Omental fat pad (tissue), 4 donors: ENCODE results near the gene ERICH6. TPM values are rescaled to one million over a fixed set of nuclear protein-coding genes. Genes with fewer than 3 reads are reported as not detected.

Experiments used
- ATAC-seq: fragments of 150-250 bp; one replicate; pipeline ENCODE4 v1.9.1; 2016; ENCODE audit warnings: mild to moderate bottlenecking, moderate library complexity; ENCODE audit not compliant: low FRiP score
- DNase-seq: peaks from one replicate; pipeline ENCODE4 v3.0.0-alpha.2; 2019; ENCODE audit warnings: low spot score
- total RNA-seq, 4 donors: library from RNA; depleted of rRNA; stranded (reverse); fragments of >200 nt; gene quantifications; one replicate each; pipeline ENCODE4 v1.1.0, GENCODE V29; 2016
- TF ChIP-seq, protein P1 (sequence below), 3 donors: fragments of 450-650 bp; IDR thresholded peaks; one replicate each; pipeline ENCODE4 v1.5.1; 2016 to 2017; ENCODE audit warnings: antibody characterized with exemption in 3 of 3, mild to moderate bottlenecking in 3 of 3, moderate library complexity in 2 of 3

ERICH6 gene
- total RNA-seq, 4 donors from 2014 or later, result not detected

DNA sequence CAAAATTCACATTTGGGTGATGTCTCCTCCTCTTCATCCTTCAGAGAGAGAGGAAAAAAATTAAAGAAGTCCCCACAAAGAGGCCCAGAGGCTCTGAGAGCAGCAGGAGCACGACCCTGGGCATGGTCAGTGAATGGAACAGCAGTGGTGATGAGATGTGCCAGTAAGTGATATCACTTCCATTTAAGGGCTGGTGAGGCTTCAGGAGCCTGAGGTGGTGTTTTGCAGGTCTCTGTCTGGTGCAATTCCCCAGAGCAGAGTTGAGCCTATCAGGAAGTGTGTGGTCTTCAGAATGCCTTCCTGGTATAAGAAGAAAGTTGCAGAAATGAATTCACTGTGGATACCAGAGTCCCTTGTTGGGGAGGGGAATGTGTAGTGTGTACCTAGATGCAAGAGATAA is 21.4 kb downstream of the ERICH6 start:
- DNase-seq (no peak), ATAC-seq (no peak)
- TF ChIP-seq, protein P1, sequence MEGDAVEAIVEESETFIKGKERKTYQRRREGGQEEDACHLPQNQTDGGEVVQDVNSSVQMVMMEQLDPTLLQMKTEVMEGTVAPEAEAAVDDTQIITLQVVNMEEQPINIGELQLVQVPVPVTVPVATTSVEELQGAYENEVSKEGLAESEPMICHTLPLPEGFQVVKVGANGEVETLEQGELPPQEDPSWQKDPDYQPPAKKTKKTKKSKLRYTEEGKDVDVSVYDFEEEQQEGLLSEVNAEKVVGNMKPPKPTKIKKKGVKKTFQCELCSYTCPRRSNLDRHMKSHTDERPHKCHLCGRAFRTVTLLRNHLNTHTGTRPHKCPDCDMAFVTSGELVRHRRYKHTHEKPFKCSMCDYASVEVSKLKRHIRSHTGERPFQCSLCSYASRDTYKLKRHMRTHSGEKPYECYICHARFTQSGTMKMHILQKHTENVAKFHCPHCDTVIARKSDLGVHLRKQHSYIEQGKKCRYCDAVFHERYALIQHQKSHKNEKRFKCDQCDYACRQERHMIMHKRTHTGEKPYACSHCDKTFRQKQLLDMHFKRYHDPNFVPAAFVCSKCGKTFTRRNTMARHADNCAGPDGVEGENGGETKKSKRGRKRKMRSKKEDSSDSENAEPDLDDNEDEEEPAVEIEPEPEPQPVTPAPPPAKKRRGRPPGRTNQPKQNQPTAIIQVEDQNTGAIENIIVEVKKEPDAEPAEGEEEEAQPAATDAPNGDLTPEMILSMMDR (IDR thresholded peaks at IDR 0.05), result no peak

DNA sequence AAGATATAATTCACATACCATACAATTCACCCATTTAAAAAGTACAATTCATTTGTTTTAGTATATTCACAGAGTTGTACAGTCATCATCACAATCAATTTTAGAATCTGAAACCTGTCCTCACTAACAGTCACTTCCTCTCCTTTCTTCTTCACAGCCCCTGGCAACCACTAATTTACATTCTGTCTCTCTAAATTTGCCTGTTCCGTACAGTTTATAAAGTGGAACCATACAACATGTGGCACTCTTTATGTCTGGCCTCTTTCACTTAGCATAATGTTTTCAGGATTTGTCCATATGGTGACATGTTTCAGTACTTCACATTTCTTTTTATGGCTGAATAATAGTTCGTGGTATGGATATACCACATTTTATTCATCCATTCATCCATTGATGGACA is 22.7 kb downstream of the ERICH6 start:
- no peak for ATAC-seq
- TF ChIP-seq, protein P1 (IDR thresholded peaks at IDR 0.05), result no peak
- no peak for DNase-seq

DNA sequence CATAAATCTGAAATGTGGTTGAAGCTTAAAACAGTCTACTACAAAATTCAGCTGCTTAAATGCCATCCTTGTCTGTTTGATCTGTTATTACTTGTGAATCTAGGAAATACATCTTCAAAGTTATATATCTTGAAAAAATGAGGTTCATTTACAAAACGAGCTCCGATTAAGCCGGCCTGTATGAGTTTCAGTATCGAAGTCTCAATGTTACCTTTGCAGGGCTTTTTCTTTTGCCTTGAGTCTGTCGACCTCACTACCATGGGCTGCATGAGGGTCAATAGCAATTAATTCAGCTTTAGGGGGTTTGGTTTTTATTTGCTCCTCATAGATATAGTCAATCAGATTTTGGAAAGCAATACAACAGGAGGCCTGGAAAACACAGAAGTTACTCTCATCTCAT is 23.2 kb downstream of the ERICH6 start:
- TF ChIP-seq, protein P1 (IDR thresholded peaks at IDR 0.05), result no peak
- no peak for ATAC-seq
- DNase-seq, result no peak

DNA sequence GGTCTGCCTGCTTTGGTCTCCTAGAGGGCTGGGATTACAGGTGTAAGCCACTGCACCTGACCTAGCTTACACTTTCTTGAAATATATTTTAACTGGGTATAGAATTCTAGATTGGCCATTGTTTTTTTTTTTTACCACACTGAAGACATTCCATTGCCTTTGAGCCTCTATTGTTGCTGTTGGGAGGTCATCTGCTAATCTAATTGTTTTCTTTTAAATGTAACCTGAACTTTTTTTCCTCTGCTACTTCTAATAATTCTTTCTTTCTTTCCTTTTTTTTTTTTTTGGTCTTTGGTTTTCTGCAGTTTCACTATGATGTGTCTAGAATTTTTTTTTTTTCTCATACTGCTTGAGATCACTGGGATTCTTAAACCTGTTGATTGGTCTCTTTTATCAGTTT is 28.1 kb downstream of the ERICH6 start:
- TF ChIP-seq, protein P1 (IDR thresholded peaks at IDR 0.05), result no peak
- DNase-seq (no peak), ATAC-seq (no peak)

DNA sequence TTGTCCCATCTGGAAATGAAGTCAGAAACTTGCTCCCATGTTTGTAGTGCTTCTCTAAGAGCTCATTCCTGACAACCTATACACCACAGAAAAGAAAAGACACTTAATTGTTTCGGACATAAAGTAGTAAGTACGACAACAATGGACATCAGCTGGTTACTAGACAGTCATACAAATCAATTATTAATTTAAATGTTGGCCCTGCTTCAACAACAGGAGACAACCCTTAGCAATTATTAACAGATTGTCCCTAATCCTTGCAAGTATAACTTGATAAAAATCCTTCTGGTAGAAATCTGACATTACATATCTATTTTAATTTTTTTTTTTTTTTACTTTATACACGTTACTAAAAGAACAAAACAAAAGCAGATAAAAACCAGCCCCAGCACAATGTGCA is 29.8 kb downstream of the ERICH6 start:
- no peak for DNase-seq
- TF ChIP-seq, protein P1 (IDR thresholded peaks at IDR 0.05), result no peak
- ATAC-seq, result no peak

DNA sequence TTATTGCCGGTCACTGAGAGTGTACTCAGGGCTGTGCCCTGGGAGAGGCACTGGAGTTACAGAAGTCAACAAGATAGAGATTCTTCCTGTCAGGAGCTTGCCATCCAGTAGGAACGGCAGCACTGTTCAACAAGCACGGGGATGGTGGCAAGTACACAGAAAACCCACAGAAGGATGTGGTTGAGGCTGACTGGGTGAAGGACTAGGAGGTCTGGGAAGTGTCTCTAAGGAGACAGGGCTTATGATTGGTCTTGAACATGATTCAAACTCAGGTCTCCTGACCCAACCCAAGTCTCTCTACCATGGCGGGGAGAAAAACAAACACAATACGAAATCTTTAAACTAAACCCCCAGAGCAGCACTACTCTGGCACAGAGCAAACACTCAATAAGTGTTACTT is 37.6 kb downstream of the ERICH6 start:
- TF ChIP-seq, protein P1 (IDR thresholded peaks at IDR 0.05), result no peak
- DNase-seq (no peak), ATAC-seq (no peak)

DNA sequence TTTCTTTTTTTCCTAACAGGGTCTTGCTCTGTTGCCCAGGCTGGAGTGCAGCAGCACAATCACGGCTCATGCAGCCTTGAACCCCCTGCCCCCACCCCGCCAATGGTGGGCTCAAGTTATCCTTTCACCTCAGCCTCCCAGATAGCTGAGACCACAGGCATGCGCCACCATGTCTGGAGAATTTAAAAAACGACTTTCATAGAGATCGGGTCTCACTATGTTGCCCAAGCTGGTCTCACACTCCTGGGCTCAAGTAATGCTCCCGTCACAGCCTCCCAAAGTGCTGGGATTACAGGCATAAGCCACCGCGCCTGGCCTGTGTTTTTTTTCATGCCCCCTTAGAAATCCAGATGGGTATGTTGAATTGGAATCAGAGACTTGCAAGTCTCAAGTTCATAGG is 40.3 kb downstream of the ERICH6 start:
- TF ChIP-seq, protein P1 (IDR thresholded peaks at IDR 0.05), result no peak
- ATAC-seq, result no peak
- no peak for DNase-seq
